KOPT-K1 (cell line): ENCODE results near the gene BSPRY.

Experiments
- H3K27ac ChIP-seq: fragments of 200-600 bp; sonication (generic); 2 replicates; pipeline ENCODE4 v1.5.1; 2016; ENCODE audit warnings: antibody characterized with exemption, mild to moderate bottlenecking, low read depth, low read length; ENCODE audit not compliant: poor library complexity, severe bottlenecking
- H3K36me3 ChIP-seq: fragments of 200-600 bp; sonication (generic); 2 replicates; pipeline ENCODE4 v1.5.1; 2017; ENCODE audit warnings: antibody characterized with exemption, mild to moderate bottlenecking, low read length, moderate library complexity; ENCODE audit not compliant: insufficient read depth
- H3K9me3 ChIP-seq: fragments of 200-600 bp; sonication (generic); 2 replicates; pipeline ENCODE4 v1.5.1; 2017; ENCODE audit warnings: antibody characterized with exemption, low read length, mild to moderate bottlenecking; ENCODE audit not compliant: insufficient read depth, poor library complexity, severe bottlenecking

Gene BSPRY

GRCh38 chr9:113322671-113323070 is 26.7 kb upstream of the BSPRY start:
- H3K27ac ChIP-seq: no peak overlapping the region
- no peaks in the 10 kb centered on the region for H3K36me3 ChIP-seq
- H3K9me3 ChIP-seq: no peaks in the 10 kb centered on the region

DNA sequence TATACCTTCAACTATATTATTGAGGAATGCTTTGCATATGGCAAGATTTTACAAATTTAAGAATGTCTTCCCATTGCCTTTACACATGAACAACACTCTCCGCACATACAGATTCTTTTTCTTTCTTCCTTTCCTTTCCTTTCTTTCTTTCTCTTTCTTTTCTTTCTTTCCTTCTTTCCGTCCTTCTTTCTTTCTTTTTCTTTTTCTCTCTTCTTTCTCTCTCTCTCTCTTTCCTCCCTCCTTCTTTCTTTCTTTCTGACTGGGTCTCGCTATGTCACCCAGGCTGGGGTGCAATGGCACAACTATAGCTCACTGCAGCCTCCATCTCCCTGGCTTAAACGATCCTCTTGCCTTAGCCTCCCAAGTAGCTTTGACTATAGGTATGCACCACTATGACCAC is 23.1 kb upstream of the BSPRY start:
- H3K36me3 ChIP-seq: no peaks in the 10 kb centered on the region
- no peak overlapping the region for H3K27ac ChIP-seq
- H3K9me3 ChIP-seq: no peaks in the 10 kb centered on the region

GRCh38 chr9:113328045-113328782 is 21.1 kb upstream of the BSPRY start:
- Histone ChIP-seq H3K36me3 (no peaks in the 10 kb centered on the region), H3K27ac (no peak overlapping the region), H3K9me3 (no peaks in the 10 kb centered on the region)

DNA sequence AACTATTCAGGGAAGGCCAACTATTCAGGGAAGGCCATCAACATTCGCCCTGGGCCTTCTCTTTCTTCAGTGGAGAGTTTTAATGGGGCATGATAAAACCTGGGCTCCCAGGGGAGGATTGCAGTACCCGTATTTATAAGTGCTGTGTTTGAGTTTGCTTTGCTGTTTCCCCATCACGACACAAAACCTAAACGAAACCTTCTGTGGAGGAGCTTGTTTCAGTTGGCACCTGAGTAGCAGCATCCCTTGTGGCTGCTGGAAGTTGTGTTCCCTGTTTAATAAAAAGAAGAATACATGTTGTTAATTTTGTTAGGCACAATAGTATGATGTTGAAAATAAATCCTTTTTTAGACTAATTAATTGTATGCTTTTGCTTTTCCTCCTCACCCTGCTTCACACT is 17.6 kb upstream of the BSPRY start:
- Histone ChIP-seq H3K36me3 (no peaks in the 10 kb centered on the region), H3K27ac (no peak overlapping the region), H3K9me3 (no peaks in the 10 kb centered on the region)

DNA sequence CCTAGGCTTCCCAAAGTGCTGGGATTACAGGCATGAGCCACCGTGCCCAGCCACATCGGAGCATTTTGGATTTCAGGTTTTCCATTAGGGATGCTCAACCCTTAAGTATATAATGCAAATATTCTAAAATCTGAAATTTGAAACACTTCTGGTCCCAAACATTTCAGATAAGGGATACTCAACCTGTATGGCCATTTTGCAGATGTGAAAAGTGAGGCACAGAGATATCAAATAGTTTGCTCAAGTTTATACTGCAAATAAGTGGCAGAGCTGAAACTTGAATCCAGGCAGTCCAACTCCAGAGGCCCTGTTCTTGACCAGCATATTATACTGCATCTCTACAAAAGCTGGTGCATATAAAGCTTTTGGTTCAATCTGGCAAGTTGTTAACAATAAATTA is 11.6 kb upstream of the BSPRY start:
- no peaks in the 10 kb centered on the region for H3K36me3 ChIP-seq
- no peak overlapping the region for H3K27ac ChIP-seq
- H3K9me3 ChIP-seq: no peaks in the 10 kb centered on the region

DNA sequence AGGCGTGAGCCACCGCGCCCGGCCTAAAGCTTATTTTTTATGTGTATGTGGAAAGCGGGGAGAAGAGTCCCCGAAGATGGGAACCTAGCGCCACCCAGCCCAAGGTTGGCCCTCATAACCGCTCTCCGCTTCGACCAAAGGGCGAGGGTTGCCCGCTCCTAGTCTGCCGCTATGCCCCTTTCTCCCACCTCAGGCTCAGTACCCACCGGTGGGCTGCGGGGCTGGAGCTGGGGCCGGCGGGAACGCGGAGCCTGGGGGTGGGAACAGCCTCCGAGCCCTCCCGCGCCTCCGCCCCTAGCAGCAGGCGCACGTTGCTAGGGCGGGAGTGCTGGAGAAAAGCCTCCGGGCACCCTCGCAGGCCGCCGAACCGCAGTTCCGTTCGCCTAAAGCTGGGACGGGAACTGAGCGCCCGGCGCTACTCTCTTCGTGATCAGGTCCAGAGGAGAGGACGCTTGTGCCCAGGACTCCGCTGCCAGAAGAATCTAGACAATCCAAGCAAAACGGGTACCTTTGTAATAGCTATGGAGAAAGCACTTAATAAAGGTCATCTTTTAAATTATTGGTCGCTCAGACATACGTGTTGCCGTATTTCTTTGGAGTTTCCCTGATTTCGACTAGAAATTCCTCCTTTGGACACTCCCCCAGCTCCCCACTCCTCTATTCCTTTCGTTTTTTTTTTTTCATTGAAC is 9.2 kb upstream of the BSPRY start, which contains the start of gene WDR31:
WDR31 (minus strand) TSS at position 265 of the 689 bp plus-strand sequence. CDS start 8,253 bp downstream, outside the sequence.
- H3K36me3 ChIP-seq: no peaks in the 10 kb centered on the region
- peak within 1 kb of the TSS; percentile 55 for H3K27ac ChIP-seq

DNA sequence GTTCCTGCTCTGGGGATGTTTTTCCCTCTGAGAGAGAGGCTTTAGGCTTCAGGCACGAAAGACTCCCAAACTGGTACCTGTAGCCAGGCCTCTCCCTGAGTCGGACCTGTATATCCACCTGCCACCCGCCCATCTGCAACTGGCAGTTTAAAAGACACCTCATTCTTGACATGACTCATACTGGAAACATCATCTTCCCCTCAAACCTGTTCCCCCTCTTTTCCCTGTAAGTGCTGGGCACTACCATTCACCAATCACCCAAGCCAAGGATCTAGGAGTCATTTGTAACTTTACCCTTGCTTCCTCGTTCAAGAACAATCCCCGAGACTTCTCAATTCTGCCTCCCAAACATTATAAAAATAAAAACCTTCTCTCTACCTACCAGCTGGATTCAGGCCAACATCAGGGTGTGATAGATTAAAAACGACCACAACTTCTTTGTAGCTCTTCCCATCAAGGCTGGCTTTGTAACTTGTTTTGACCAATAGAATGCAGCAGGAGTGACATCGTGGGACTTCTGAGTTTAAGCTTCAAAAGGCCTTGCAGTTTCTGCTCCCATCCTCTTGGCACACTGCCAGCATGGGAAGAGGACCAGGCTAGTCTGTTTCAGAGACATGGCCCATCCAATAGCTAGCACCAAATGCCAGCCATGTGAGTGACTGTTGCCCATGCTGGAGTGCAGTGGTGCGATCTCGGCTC is 7.5 kb upstream of the BSPRY start:
- Histone ChIP-seq H3K36me3 (no peaks in the 10 kb centered on the region), H3K27ac (no peak overlapping the region), H3K9me3 (no peaks in the 10 kb centered on the region)

More for the DNA sequence above, 9.2 kb upstream of the BSPRY start, which contains the start of gene WDR31:
- H3K9me3 ChIP-seq: no peaks in the 10 kb centered on the region

- H3K27ac ChIP-seq: peak overlapping the region; percentile 47
- H3K36me3 ChIP-seq: no peaks in the 10 kb centered on the region
- H3K9me3 ChIP-seq: no peaks in the 10 kb centered on the region
These were observed 5.6 kb upstream of the BSPRY start for GRCh38 chr9:113343732-113344231.

DNA sequence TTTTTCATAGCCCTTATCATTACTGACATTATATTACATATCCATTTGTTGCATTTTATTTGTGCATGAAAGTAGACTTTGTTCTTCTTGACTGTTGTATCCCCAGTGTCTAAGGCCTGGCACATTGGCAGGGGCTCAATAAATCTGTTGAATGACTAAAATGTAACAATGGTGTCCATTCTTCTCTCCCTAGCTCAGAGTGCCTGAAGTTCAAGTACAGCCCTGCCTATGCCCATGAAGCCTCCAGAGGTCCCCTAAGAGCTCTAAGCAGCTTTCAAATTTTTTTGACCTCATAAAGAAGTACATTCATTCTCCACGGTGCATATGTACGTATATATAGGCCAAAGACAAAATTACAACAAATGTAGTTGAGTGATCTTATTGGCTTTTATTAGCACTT is 4.2 kb upstream of the BSPRY start:
- Histone ChIP-seq H3K36me3 (no peaks in the 10 kb centered on the region), H3K27ac (no peak overlapping the region), H3K9me3 (no peaks in the 10 kb centered on the region)

- Histone ChIP-seq H3K36me3 (no peaks in the 10 kb centered on the region), H3K27ac (no peak overlapping the region), H3K9me3 (no peaks in the 10 kb centered on the region)
These were observed 3.7 kb upstream of the BSPRY start for GRCh38 chr9:113345671-113346070.

DNA sequence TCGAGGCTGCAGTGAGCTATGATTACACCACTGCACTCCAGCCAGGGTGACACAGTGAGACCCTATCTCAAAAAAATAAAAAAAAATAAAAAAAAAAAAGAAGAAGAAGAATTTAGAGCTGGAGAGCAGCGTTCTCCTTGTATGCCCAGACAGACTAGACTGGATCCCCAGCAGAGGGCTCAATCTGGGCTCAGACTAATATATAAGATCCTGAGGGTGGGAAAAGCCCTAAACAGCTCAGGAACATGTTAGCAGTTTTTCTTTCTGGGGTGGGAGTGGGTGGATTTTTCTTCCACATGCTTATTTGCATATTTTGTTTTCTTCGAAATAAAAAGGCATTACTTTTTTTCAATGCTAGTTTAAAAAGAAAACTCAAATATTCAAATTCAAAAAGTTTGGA is 904 bp upstream of the BSPRY start:
- H3K9me3 ChIP-seq: no peaks in the 10 kb centered on the region
- no peak overlapping the region for H3K27ac ChIP-seq
- no peaks in the 10 kb centered on the region for H3K36me3 ChIP-seq

DNA sequence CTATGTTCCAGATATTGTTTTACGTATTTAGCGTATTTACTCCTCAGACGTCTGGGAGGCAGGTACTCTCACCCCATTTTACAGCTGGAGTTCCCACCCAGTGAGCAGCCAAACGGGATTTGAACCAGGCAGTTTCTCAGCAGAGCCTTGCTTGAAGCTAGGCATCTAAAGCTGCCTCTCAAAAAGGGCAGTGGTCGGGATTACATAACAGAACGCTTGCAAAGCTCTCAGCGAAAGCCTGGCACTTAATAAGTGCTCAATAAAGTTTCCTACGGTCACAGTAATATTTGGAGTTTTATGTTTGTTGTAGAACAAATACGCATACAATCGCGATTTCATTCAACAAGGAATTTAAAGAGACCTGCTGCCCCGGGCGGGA is 286 bp upstream of the BSPRY start:
- Histone ChIP-seq H3K9me3 (no peaks in the 10 kb centered on the region), H3K27ac (no peak overlapping the region), H3K36me3 (no peaks in the 10 kb centered on the region)

GRCh38 chr9:113350107-113350661 is 843 bp downstream of the BSPRY start:
- Histone ChIP-seq H3K27ac (no peak overlapping the region), H3K36me3 (no peaks in the 10 kb centered on the region), H3K9me3 (no peaks in the 10 kb centered on the region)

DNA sequence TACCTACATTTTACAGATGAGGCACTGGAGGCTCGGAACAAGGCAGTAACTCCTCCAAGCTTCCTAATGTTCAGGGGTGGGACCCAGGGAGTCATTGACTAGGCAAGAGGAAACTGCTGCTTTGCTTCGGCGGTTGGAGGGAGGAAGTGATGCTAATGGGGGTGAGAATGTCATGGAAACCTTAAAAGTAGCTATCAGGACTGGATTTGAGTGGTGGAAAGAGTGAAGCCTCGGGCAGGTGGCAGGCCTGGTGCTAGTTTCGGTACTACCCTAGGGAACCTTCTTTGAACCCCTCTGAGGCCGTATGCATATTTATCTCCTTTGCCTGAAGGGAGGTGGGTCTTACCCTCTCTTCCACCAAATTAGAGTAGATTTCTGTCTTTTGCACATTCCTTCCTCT is 1.6 kb downstream of the BSPRY start:
- Histone ChIP-seq H3K36me3 (no peaks in the 10 kb centered on the region), H3K9me3 (no peaks in the 10 kb centered on the region), H3K27ac (no peak overlapping the region)

GRCh38 chr9:113352006-113352405 is 2.7 kb downstream of the BSPRY start:
- Histone ChIP-seq H3K36me3 (no peaks in the 10 kb centered on the region), H3K27ac (no peak overlapping the region), H3K9me3 (no peaks in the 10 kb centered on the region)
